Airway epithelial cell (primary cell): Measurements from ENCODE around the gene SLC25A44. TPM values are rescaled to one million over a fixed set of nuclear protein-coding genes. Genes with fewer than 3 reads are reported as not detected.

Experiments used
- total RNA-seq: library from RNA; depleted of rRNA; stranded (reverse); fragments of >200 nt; gene quantifications from 2 replicates; pipeline ENCODE4 v1.2.3, GENCODE V29; 2015

SLC25A44 gene
- total RNA-seq = 9.2 and 13.0 TPM in 2 replicates

GRCh38 chr1:156193488-156194299, at the start of gene SLC25A44:
TSS of gene SLC25A44 (plus strand) at chr1:156194104. CDS start at chr1:156199848, 5,744 bp downstream.

GRCh38 chr1:156153362-156153761, 40.5 kb upstream of the SLC25A44 start, which contains the start of gene SEMA4A:
TSS of gene SEMA4A (plus strand) at chr1:156153585. CDS start at chr1:156154579, 994 bp downstream.

GRCh38 chr1:156212833-156213643, 19.1 kb downstream of the SLC25A44 start, which contains the start of gene PMF1:
TSS of gene PMF1 (plus strand) at chr1:156213007. CDS start at chr1:156213016, 9 bp downstream.

GRCh38 chr1:156241926-156242325, 48.0 kb downstream of the SLC25A44 start, which contains the start of gene BGLAP:
TSS of gene BGLAP (plus strand) at chr1:156242184. CDS start at chr1:156242232, 48 bp downstream.

GRCh38 chr1:156247460-156248322, 53.8 kb downstream of the SLC25A44 start, which contains the start of gene PAQR6:
TSS of gene PAQR6 (minus strand) at chr1:156248056. CDS start at chr1:156246731, 1,325 bp downstream.

Other genes starting within 250 kb of the SLC25A44 start
- gene ARHGEF2, start 215.6 kb upstream of the SLC25A44 start, total RNA-seq = 43.3 and 44.3 TPM in 2 replicates
- gene SSR2, start 173.2 kb upstream of the SLC25A44 start, total RNA-seq = 355 and 375 TPM in 2 replicates
- 21.4 and 25.2 TPM in 2 replicates for gene UBQLN4, start 140.3 kb upstream of the SLC25A44 start, total RNA-seq
- 103 and 130 TPM in 2 replicates for gene LAMTOR2, start 139.3 kb upstream of the SLC25A44 start, total RNA-seq
- gene RAB25, start 132.9 kb upstream of the SLC25A44 start, total RNA-seq = 206 and 251 TPM in 2 replicates
- gene MEX3A, start 111.6 kb upstream of the SLC25A44 start, total RNA-seq = 3.3 and 7.6 TPM in 2 replicates
- gene LMNA, start 79.4 kb upstream of the SLC25A44 start, total RNA-seq = 995 and 1,028 TPM in 2 replicates
- 7.6 and 16.6 TPM in 2 replicates for gene SEMA4A, start 40.5 kb upstream of the SLC25A44 start, total RNA-seq
- gene PMF1, start 18.9 kb downstream of the SLC25A44 start, total RNA-seq = 84.6 and 87.2 TPM in 2 replicates
- 0.14 TPM in 1 of 2 replicates, not detected in the other for gene BGLAP, start 48.1 kb downstream of the SLC25A44 start, total RNA-seq
- gene PAQR6, start 54.0 kb downstream of the SLC25A44 start, total RNA-seq = 0.60 and 0.71 TPM in 2 replicates
- gene SMG5, start 88.7 kb downstream of the SLC25A44 start, total RNA-seq = 40.6 and 40.8 TPM in 2 replicates
- 37.5 and 38.2 TPM in 2 replicates for gene TMEM79, start 90.2 kb downstream of the SLC25A44 start, total RNA-seq
- gene GLMP, start 101.6 kb downstream of the SLC25A44 start, total RNA-seq = 28.6 and 42.5 TPM in 2 replicates
- gene VHLL, start 105.2 kb downstream of the SLC25A44 start, total RNA-seq = not detected in 2 replicates
- 322 and 440 TPM in 2 replicates for gene CCT3, start 144.2 kb downstream of the SLC25A44 start, total RNA-seq
- gene TSACC, start 144.4 kb downstream of the SLC25A44 start, total RNA-seq = 2.4 TPM in 1 of 2 replicates, not detected in the other
- gene RHBG, start 175.1 kb downstream of the SLC25A44 start, total RNA-seq = 0.14 TPM in 1 of 2 replicates, not detected in the other